NK-92 (cell line): ENCODE results near the gene AGBL1.

Experiments used
- DNase-seq: peaks from one replicate; lab custom pipeline; 2025; ENCODE audit not compliant: unreplicated experiment; lab: John Stamatoyannopoulos, UW

AGBL1 gene

GRCh38 chr15:86235667-86236066 is 156.0 kb downstream of the AGBL1 start:
- DNase-seq = no peak

- DNase-seq = no peak
Observed at GRCh38 chr15:86236356-86237110, 156.9 kb downstream of the AGBL1 start.

DNA sequence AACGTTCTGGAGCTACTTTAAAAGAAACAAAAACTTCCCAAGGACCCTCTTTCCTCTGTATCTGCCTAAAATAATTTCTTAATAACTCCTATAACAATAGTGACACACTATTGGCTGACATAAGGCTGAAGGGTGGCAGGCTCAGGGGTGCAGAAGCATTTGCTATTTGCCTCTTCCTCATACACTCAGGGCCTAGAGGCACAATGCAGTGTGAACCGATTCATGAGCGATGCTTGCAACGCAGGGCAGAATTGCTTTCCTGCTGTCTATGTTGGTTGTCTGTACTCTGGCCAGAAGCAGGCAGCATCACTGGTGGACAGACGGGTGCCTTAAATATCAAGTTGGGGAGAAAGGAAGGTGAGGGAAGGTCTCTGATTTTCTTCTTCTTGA is 157.4 kb downstream of the AGBL1 start:
- no peak for DNase-seq

DNA sequence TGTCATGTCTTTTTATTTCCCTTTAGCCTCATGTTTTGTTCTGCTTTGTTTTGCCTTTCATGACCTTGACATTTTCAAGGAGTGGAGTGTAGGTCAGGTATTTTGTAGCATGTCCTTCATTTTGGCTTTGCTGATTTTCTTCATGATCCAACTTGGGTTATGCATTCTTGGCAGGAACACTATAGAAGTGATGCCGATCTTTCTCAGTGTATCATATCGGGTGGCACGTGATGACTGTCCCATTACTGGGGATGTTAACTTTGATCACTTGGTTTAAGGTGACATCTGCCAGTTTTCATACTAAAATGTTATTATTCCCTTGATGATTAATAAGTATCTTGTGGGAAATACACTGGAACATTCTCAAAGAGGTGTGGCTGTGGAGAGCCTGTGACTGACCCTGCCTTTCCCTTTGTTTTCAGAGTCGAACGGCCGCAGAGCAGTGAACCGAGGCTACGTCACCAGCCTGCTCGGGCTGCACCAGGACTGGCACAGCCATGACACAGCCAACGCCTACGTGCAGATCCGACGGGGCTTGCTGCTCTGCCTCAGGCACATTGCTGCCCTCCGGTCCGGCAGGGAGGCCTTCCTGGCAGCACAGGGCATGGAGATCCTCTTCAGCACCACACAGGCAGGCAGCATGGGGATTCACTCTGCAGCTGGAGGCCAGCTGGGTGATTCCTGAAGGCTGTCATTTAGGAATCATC is 167.7 kb downstream of the AGBL1 start:
- DNase-seq = no peak

GRCh38 chr15:86255247-86255646 is 175.6 kb downstream of the AGBL1 start:
- DNase-seq = no peak

- DNase-seq = no peak
Observed at GRCh38 chr15:86256628-86257027, 177.0 kb downstream of the AGBL1 start.

DNA sequence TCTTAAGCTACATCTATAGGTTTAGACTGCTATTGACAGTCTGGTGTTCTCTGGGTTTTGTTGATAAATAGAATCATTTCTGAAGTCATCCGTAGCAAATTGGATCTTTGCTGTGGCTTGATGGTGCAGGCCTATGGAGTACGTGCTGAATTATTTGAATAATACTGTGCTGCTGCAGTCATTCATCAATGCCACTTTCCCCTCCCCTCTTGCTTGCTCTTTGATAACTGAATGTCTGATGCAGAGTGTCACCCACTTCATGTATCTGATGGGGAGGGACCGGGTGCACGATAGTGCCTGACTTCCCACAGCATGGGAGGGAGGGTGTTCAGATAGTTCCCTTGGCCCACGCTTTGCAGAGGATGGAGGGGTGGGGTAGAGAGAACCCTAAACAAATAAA is 179.9 kb downstream of the AGBL1 start:
- DNase-seq = no peak

GRCh38 chr15:86263230-86263629 is 183.6 kb downstream of the AGBL1 start:
- no peak for DNase-seq

- DNase-seq = no peak
Observed at GRCh38 chr15:86266896-86267484, 187.3 kb downstream of the AGBL1 start.

- DNase-seq = no peak
Observed at GRCh38 chr15:86267892-86268291, 188.2 kb downstream of the AGBL1 start.

GRCh38 chr15:86268558-86268957 is 188.9 kb downstream of the AGBL1 start:
- no peak for DNase-seq

- DNase-seq = no peak
Observed at GRCh38 chr15:86273309-86273708, 193.6 kb downstream of the AGBL1 start.

- DNase-seq = no peak
Observed at GRCh38 chr15:86275361-86275760, 195.7 kb downstream of the AGBL1 start.

GRCh38 chr15:86278586-86278985 is 198.9 kb downstream of the AGBL1 start:
- no peak for DNase-seq

DNA sequence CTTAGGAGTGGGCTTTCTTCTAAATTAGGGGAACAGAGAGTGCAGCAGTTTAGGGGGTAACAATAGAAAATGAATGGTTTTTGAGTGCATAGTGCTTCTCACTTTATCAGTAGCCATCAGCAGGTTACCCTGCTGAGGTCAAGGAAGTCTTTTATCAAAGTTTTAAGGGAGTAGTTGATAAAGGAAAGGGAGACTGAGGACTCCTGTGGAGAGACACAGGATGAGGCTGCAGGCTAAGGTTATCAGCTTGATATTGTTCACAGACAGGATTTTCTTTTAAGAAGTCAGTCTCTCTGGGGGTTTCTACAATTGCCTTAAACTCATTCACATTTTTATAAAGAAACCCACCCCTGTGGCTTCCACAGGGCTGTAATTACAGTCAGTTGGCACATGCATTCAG is 205.0 kb downstream of the AGBL1 start:
- no peak for DNase-seq

- DNase-seq = no peak
Observed at GRCh38 chr15:86295511-86295910, 215.8 kb downstream of the AGBL1 start.

DNA sequence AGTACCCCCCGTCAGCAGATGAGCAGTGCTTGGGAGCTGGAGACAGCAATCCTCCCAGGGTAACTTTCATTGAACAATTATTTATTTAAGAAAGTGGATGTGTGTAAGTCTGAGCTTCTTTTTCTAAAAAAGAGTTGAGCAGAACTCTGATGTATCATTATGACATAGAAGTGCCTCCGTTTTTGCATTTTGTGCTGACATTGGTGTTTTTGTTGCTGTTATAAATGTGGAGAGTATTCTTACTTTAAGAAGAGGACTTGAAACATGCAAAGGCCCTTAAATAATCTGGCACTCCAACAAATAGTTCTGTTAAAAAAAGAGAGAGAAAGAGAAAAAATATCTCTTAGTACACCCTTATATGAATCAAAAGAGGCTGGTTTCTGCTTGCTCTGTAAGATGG is 217.1 kb downstream of the AGBL1 start:
- no peak for DNase-seq

DNA sequence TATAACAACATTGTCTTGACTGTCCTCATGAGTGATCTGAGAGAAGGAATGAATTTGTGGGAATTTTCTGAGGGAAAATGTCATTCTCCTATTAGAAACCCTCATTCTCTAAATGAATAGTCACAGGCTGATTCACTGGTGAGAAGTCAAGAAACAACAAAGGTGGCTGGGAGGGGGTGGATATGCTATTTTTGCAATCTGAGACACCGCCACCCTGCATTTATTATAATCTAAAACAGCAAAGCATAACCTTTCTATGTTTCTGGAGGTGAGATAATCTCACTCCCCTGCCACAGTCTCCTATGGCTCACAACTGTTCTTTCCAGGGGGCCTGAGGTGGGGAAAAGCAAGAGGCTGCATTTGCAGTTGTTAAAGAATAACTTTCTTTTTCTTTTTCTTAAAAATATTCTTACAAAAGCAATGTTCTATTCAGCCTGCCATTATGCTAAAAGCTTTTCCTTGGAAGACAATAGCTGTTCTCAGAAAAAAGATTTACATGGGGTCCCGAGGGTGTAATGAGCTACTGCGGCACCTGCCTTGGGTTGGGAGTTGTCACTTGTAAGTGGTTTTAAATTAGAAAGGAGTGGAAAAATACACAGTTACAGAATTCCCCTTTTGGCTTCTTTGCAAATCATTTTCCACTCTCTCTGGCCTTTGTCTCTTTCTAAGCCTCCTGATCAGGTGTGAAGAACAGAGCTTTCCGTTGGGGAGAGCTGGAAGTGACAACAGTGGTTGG is 220.9 kb downstream of the AGBL1 start:
- DNase-seq = no peak

- no peak for DNase-seq
Observed at GRCh38 chr15:86311568-86312280, 232.1 kb downstream of the AGBL1 start.

- DNase-seq = no peak
Observed at GRCh38 chr15:86312486-86312885, 232.8 kb downstream of the AGBL1 start.

DNA sequence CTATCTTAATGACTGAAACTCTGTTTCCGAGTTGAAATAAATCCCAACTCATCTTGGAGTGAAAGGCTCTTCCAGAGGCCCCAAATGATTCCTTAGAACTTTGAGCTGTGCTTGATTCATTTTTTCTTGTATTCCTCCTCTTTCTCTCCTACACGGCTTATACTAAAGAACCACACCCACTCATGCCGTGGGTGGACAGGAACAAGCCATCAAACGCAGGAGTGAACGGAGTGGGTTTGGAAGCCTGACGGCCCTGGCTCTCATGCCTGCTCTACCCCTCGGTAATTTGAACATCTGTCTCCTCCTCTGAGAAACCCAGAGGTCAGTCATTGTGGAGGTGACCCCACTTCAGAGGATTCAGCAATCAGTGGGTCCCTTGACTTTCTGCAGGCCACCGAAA is 236.5 kb downstream of the AGBL1 start:
- no peak for DNase-seq
